Heart left ventricle (tissue), 13 donors: ENCODE results near the gene SOX8.

Experiments used
- POLR2A ChIP-seq, 2 donors: fragments of 450-650 bp; IDR thresholded peaks; one replicate each; pipeline ENCODE4 v1.6.1; 2017; ENCODE audit warnings: antibody characterized with exemption in 2 of 2, mild to moderate bottlenecking in 2 of 2, moderate library complexity in 2 of 2
- TF ChIP-seq, protein P1 (sequence below), 12 donors: fragments of 200-600 bp; sonication (generic) in 4 of 12; IDR thresholded peaks; one replicate each; pipeline versions ENCODE4 v1.5.0 to v1.8.0; 2018 to 2022; ENCODE audit warnings: antibody characterized with exemption in 12 of 12, mild to moderate bottlenecking in 5 of 12
- donor health status: ischemic (EF 13 %, LVEDD 7.1; RV severe dilation, severe dysfunction).
- donor health status: DM: no; HTN: yes; CAD: no.
- donor health status: DM: no; HTN: no; CAD: no.
- donor health status: ischemic (EF 25% LVEDD 6.9; RV normal size, moderate dysfunction).
- donor health status: ischemic (EF 25% LVEDD 5.7; RV mildly dilated, moderate dysfunction).
- donor health status: ischemic (EF 35%, LVEDD 5.7; RV mildly dilated, moderate dysfunction).
- donor health status: nonischemic (EF 11% LVEDD 7.7; RV severe dilation, severe dysfunction).
- donor health status: DM: yes; HTN: yes; CAD: no.
- donor health status: PGD.
- donor health status: ischemic (EF 29% LVEDD 5.4; RV normal size, mild dysfunction).
- donor health status: nonischemic (EF 23%, LVEDD 6.1; RV moderate dilation, normal function).

DNA sequence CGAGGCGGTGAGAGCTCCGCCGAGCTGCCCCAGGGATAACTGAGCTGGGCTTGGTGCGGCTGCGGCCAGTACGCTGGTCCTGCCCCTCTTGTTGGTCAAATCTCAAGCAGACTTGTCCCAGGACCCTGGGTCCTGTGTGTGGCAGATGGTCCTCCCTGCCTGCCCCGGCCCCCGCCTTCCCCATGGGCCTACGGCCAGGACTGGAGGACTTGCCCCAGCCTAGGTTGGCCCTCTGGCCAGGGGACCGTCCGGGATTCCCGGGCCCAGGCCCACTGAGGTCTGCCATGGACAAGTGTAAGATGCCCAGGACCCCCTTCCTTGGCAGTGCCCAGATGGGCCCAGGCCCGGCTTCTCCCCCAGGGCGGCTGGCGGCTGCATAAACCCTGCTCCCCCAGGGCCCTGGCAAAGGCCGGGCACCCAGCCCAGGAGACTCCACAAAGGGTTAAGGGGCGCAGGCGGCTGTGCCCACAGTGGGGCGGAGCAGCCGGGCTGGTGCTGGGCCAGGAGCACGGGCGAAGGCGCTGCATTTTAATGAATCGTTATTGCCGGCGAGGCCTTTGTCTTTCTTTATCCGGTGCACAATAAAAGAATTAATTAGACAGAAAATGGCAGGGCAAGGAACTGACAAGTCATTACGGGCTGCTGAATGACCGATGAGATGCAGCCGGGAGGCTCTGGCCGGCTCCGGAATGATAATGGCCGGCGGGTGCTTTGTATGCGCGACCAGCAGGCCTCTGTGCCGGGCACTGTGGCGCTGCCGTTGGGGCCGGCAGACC is 9.1 kb downstream of the SOX8 start:
- TF ChIP-seq POLR2A (IDR thresholded peaks at IDR 0.05), result no peak
- TF ChIP-seq, protein P1, sequence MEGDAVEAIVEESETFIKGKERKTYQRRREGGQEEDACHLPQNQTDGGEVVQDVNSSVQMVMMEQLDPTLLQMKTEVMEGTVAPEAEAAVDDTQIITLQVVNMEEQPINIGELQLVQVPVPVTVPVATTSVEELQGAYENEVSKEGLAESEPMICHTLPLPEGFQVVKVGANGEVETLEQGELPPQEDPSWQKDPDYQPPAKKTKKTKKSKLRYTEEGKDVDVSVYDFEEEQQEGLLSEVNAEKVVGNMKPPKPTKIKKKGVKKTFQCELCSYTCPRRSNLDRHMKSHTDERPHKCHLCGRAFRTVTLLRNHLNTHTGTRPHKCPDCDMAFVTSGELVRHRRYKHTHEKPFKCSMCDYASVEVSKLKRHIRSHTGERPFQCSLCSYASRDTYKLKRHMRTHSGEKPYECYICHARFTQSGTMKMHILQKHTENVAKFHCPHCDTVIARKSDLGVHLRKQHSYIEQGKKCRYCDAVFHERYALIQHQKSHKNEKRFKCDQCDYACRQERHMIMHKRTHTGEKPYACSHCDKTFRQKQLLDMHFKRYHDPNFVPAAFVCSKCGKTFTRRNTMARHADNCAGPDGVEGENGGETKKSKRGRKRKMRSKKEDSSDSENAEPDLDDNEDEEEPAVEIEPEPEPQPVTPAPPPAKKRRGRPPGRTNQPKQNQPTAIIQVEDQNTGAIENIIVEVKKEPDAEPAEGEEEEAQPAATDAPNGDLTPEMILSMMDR (IDR thresholded peaks at IDR 0.05), result no peak
